Adrenal gland (tissue), 12 donors: Measurements from ENCODE around the gene ATP13A4. TPM values are rescaled to one million over a fixed set of nuclear protein-coding genes. Genes with fewer than 3 reads are reported as not detected.

Source experiments
- DNase-seq, 7 donors: peaks; one replicate each; pipeline ENCODE4 v3.0.0-alpha.2; 2019 to 2020
- H3K27ac ChIP-seq, 5 donors: fragments of 200-600 bp; sonication (generic) in 4 of 5; 1 replicate in 3 of 5; 2 replicates in 2 of 5; pipeline versions ENCODE4 v1.5.1 to v1.8.0; 2016 to 2020; ENCODE audit warnings: mild to moderate bottlenecking in 1 of 5
- H3K27me3 ChIP-seq: fragments of 200-600 bp; 2 replicates; pipeline ENCODE4 v1.8.0; 2021
- H3K36me3 ChIP-seq, 2 donors: fragments of 200-600 bp; replicated peaks in 1 of 2; 1 replicate in 1 of 2; 2 replicates in 1 of 2; pipeline versions ENCODE4 v1.5.1 to v1.8.0; 2018 to 2022
- H3K4me1 ChIP-seq, 2 donors: fragments of 200-600 bp; replicated peaks in 1 of 2; 1 replicate in 1 of 2; 2 replicates in 1 of 2; pipeline versions ENCODE4 v1.5.1 to v1.8.0; 2018 to 2021
- H3K4me3 ChIP-seq, 4 donors: fragments of 200-600 bp; sonication (generic) in 3 of 4; one replicate each; pipeline ENCODE4 v1.5.1; 2016 to 2018
- H3K9me3 ChIP-seq, 3 donors: fragments of 200-600 bp; sonication (generic) in 1 of 3; replicated peaks in 1 of 3; 1 replicate in 2 of 3; 2 replicates in 1 of 3; pipeline versions ENCODE4 v1.5.1 to v1.8.0; 2016 to 2021
- POLR2A ChIP-seq, 2 donors: fragments of 450-650 bp; IDR thresholded peaks; one replicate each; pipeline ENCODE4 v1.6.1; 2017; ENCODE audit warnings: antibody characterized with exemption in 2 of 2, mild to moderate bottlenecking in 2 of 2, moderate library complexity in 1 of 2
- WGBS, 4 donors: extraction: QIAGEN DNeasy Blood & Tissue Kit in 2 of 4; methylation state at CpG; one replicate each; pipeline versions ENCODE4 v1.1.5 to v1.1.7; 2013 to 2017; 5-methylcytosine and 5-hydroxymethylcytosine counted together
- intact Hi-C, 2 donors: fragments of 100-400 bp; cut with DNase I; formaldehyde crosslinking; loops; one replicate each; pipeline versions ENCODE4 v1.14.1 to v1.15.0; 2022 to 2023
- polyA plus RNA-seq, 3 donors: library from polyadenylated mRNA; stranded (reverse); fragments of 200-250 nt in 2 of 3; fragments of 350-450 nt in 1 of 3; fragmentation: Illumina TruSeq in 1 of 3; extraction: RNeasy Lipid Tissue Mini Kit (QIAGEN cat#74804) in 1 of 3; gene quantifications; one replicate each; pipeline ENCODE4 v1.2.3, GENCODE V29; 2013 to 2014
- total RNA-seq, 9 donors: library from RNA; depleted of rRNA in 4 of 9; stranded (reverse); fragments of >200 nt in 4 of 9; fragments of 120-200 nt in 1 of 9; fragmentation: NEBNext Ultra II Directional in 1 of 9; extraction: Animal tissue kit (Norgen Biotek cat#: 25700) in 1 of 9; gene quantifications; one replicate each; pipeline versions ENCODE4 v1.1.0 to v1.2.4, GENCODE V29; 2013 to 2023
- TF ChIP-seq, protein P1 (sequence below), 6 experiments: fragments of 450-650 bp in 4 of 6; fragments of 200-600 bp in 2 of 6; sonication (generic) in 1 of 6; IDR thresholded peaks; 1 replicate in 5 of 6; 2 replicates in 1 of 6; pipeline versions ENCODE4 v1.5.1 to v1.8.0; 2016 to 2021; ENCODE audit warnings: antibody characterized with exemption in 6 of 6, mild to moderate bottlenecking in 2 of 6, moderate library complexity in 1 of 6
- donor health status: healthy with polysubstance abuse.
- donor health status: Bipolar disorder and iron deficiency.
- donor health status: DM: yes; HTN: yes; CAD: no.
- donor health status: DM: no; HTN: no; CAD: no.
- donor health status: DM: no; HTN: no; CAD: no.
- donor health status: DM: yes; HTN: yes; CAD: no.

Gene ATP13A4
- total and polyA plus RNA-seq, 12 donors = 0.14 to 2.9 (median 0.57) TPM; not detected in 1

DNA sequence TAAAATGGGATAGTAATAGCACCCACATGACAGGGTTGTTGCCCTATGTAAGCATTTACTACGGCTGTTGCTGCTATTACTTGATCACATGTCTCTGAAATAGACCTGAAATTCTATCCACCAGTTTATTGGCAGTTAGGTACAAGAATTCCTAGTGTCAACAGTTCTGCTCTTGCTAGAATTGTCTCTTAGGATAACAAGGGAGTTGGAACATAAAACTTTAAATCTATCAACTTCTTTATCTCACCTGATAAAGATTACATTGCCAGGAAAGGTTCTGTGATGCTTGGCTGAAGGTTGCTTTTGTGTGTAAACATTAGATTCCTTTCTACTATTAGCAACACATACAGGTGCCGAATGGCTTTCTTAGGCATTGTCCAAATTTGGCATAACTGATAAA, 38.7 kb downstream of the ATP13A4 start:
- 66 to 76% (median 74%) methylated on average over 2 of the region's 2 CpGs for WGBS, 4 donors
- no peaks in the 10 kb centered on the region for H3K4me1 ChIP-seq
- no peaks in the 10 kb centered on the region for H3K36me3 ChIP-seq
- no peak for DNase-seq
- TF ChIP-seq, protein P1, sequence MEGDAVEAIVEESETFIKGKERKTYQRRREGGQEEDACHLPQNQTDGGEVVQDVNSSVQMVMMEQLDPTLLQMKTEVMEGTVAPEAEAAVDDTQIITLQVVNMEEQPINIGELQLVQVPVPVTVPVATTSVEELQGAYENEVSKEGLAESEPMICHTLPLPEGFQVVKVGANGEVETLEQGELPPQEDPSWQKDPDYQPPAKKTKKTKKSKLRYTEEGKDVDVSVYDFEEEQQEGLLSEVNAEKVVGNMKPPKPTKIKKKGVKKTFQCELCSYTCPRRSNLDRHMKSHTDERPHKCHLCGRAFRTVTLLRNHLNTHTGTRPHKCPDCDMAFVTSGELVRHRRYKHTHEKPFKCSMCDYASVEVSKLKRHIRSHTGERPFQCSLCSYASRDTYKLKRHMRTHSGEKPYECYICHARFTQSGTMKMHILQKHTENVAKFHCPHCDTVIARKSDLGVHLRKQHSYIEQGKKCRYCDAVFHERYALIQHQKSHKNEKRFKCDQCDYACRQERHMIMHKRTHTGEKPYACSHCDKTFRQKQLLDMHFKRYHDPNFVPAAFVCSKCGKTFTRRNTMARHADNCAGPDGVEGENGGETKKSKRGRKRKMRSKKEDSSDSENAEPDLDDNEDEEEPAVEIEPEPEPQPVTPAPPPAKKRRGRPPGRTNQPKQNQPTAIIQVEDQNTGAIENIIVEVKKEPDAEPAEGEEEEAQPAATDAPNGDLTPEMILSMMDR (IDR thresholded peaks at IDR 0.05) = no peak
- no peak for TF ChIP-seq POLR2A (IDR thresholded peaks at IDR 0.05)
- no peaks in the 10 kb centered on the region for H3K27me3 ChIP-seq
- no peak overlapping the region for H3K27ac ChIP-seq
- no peaks in the 10 kb centered on the region for H3K9me3 ChIP-seq
- no peak overlapping the region for H3K4me3 ChIP-seq
- intact Hi-C loops = no loop called here

DNA sequence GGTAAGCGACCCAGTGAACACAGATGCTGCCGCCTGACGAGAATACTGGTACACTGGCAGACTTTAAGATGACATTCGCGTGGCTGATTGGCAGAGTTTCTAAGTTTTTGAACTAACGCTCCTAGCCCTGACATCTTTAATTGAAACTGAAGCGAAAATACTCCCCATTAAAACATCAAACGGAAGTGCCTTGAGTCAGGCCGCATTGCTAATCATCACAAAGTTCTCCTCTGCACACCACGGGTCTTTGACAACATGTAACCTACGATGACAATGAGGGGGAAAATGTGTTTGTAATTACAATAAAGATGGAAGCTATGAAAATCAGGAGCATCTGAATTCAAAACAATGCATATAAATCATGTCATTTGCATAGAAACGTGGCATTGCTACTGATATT, 44.5 kb downstream of the ATP13A4 start:
- H3K36me3 ChIP-seq = no peaks in the 10 kb centered on the region
- intact Hi-C loops = no loop called here
- 76 to 82% (median 79%) methylated on average over 12 of the region's 12 CpGs for WGBS, 4 donors
- H3K9me3 ChIP-seq = no peaks in the 10 kb centered on the region
- no peaks in the 10 kb centered on the region for H3K4me1 ChIP-seq
- TF ChIP-seq POLR2A (IDR thresholded peaks at IDR 0.05) = no peak
- TF ChIP-seq, protein P1 (IDR thresholded peaks at IDR 0.05) = no peak
- no peak overlapping the region for H3K27ac ChIP-seq
- H3K27me3 ChIP-seq = no peaks in the 10 kb centered on the region
- no peak for DNase-seq
- H3K4me3 ChIP-seq = no peak overlapping the region

DNA sequence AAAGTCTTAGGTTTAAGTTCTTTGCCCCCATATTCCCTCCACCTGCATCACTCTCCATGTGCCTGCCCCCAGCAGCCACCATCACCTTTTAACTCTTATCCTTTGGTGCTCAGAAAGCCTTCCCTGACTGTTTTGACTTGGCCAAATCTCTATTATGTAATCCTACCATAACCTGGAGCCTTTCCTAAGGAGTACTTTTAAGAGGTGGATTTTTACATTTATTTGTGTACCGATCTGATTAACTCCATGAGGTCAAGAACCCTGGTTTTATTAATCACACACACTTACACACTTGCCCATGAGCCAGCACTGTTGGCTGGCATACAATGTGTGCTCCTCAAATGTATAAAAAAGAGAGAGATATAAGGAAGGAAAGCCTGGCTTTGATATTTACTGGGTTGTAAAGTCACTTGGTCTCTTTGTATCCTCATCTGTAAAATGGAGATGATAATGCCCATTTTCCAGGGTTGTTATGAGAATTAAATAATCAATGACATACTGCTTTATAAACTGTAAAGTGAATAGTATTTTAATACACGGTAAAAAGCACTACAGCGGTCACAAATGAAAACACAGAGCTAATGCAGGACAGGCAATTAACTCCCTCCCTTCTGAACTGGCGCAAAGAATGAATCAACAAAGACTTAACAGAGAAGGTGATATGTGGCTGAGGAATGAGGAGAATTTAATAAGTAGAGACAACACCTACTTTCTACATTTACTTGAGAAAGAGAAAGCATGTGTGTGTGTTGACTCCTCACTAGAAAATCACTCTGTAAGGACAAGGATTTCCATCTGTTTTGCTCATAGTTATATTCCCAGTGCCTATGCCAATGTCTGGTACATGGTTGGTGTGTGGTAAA, 45.4 kb downstream of the ATP13A4 start:
- no peak for DNase-seq
- intact Hi-C loops = no loop called here
- Histone ChIP-seq H3K9me3 (no peaks in the 10 kb centered on the region), H3K27me3 (no peaks in the 10 kb centered on the region), H3K4me1 (no peaks in the 10 kb centered on the region), H3K4me3 (no peak overlapping the region), H3K36me3 (no peaks in the 10 kb centered on the region), H3K27ac (no peak overlapping the region)
- 76 to 83% (median 81%) methylated on average over 4 of the region's 4 CpGs for WGBS, 4 donors
- TF ChIP-seq, protein P1 (IDR thresholded peaks at IDR 0.05) = no peak
- no peak for TF ChIP-seq POLR2A (IDR thresholded peaks at IDR 0.05)

DNA sequence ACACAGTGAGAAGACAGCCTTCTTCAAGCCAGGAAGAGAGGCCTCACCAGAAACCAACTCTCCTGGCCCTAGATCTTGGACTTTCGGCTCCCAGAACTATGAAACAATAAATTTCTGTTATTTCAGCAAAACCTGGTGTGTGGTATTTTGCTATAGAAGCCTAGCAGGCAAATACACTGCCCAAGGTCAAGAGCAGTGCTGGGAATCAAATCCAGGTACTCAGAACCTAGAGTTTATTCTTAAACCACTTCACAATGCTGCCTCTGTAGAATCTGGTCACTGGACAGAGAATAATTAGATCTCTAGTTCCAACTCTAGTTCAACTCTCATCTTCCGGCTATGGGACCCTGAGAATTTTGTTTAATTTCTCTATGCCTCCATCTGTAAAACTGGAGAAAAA, 46.6 kb downstream of the ATP13A4 start:
- H3K27me3 ChIP-seq = no peaks in the 10 kb centered on the region
- H3K36me3 ChIP-seq = no peaks in the 10 kb centered on the region
- no peak overlapping the region for H3K4me3 ChIP-seq
- no peaks in the 10 kb centered on the region for H3K4me1 ChIP-seq
- intact Hi-C loops = no loop called here
- WGBS, 4 donors = 80 to 95% (median 87%) methylated on average over 2 of the region's 2 CpGs
- DNase-seq = no peak
- H3K27ac ChIP-seq = no peak overlapping the region
- no peaks in the 10 kb centered on the region for H3K9me3 ChIP-seq
- TF ChIP-seq, protein P1 (IDR thresholded peaks at IDR 0.05) = no peak
- TF ChIP-seq POLR2A (IDR thresholded peaks at IDR 0.05) = no peak
